Caco-2 (cell line): ENCODE measurements around the gene TMPRSS3. TPM values are rescaled to one million over a fixed set of nuclear protein-coding genes. Genes with fewer than 3 reads are reported as not detected.

Experiments used
- BruUV-seq: library from RNA; stranded (reverse); fragments of 400-500 nt; replicated peaks from 2 replicates; lab custom pipeline; 2021; lab: Mats Ljungman, UMichigan
- CTCF ChIA-PET: fragments of 300-600 bp; sonication (Branson Sonifier 250); formaldehyde crosslinking; loops from one replicate; lab custom pipeline; 2022; ENCODE audit warnings: antibody characterized with exemption; lab: Charles Lee
- POLR2A ChIA-PET: fragments of 300-600 bp; sonication (Branson Sonifier 250); formaldehyde crosslinking; loops from one replicate; lab custom pipeline; 2022; ENCODE audit warnings: antibody characterized with exemption; lab: Charles Lee
- DNase-seq, 2 experiments: peaks; one replicate each; pipeline versions ENCODE4 v3.0.0 to v3.0.0-alpha.2; 2020 to 2022
- H3K27me3 ChIP-seq: replicated peaks from 2 replicates; pipeline ENCODE4 v1.6.0; 2011; ENCODE audit warnings: low read length; ENCODE audit not compliant: control insufficient read depth, insufficient read depth
- H3K36me3 ChIP-seq: 2 replicates; pipeline ENCODE4 v1.5.1; 2011; ENCODE audit warnings: low read length; ENCODE audit not compliant: control insufficient read depth, insufficient read depth
- H3K4me1 ChIP-seq: fragments of 250-450 bp; sonication (Bioruptor Pico); 2 replicates; pipeline ENCODE4 v1.5.1; 2020; ENCODE audit warnings: mild to moderate bottlenecking
- H3K4me3 ChIP-seq: 2 replicates; pipeline ENCODE4 v1.5.1; 2011; ENCODE audit warnings: low read depth, mild to moderate bottlenecking, control low read depth, low read length
- H3K9me3 ChIP-seq: fragments of 250-450 bp; sonication (Bioruptor Pico); 2 replicates; pipeline ENCODE4 v1.5.1; 2020; ENCODE audit warnings: mild to moderate bottlenecking, moderate library complexity
- H3K27ac Mint-ChIP-seq: one replicate; pipeline ENCODE4 v1.8.0; 2022; ENCODE audit warnings: mixed read lengths; ENCODE audit not compliant: unreplicated experiment
- H3K27me3 Mint-ChIP-seq: one replicate; pipeline ENCODE4 v1.8.0; 2022; ENCODE audit warnings: mixed read lengths; ENCODE audit not compliant: insufficient read depth, unreplicated experiment
- H3K36me3 Mint-ChIP-seq: one replicate; pipeline ENCODE4 v1.8.0; 2022; ENCODE audit warnings: mild to moderate bottlenecking, mixed read lengths; ENCODE audit not compliant: insufficient read depth, unreplicated experiment
- H3K4me1 Mint-ChIP-seq: one replicate; pipeline ENCODE4 v1.8.0; 2022; ENCODE audit warnings: low read depth, mixed read lengths; ENCODE audit not compliant: unreplicated experiment
- H3K4me3 Mint-ChIP-seq: one replicate; pipeline ENCODE4 v1.8.0; 2022; ENCODE audit warnings: mild to moderate bottlenecking, moderate library complexity, mixed read lengths; ENCODE audit not compliant: unreplicated experiment
- H3K9me3 Mint-ChIP-seq: one replicate; pipeline ENCODE4 v1.8.0; 2022; ENCODE audit warnings: mixed read lengths; ENCODE audit not compliant: unreplicated experiment
- intact Hi-C: fragments of 100-400 bp; cut with micrococcal nuclease; formaldehyde crosslinking; loops from one replicate; pipeline ENCODE4 v1.10.0; 2022; ENCODE audit not compliant: unreplicated experiment
- total RNA-seq: library from RNA; stranded (reverse); gene quantifications from 2 replicates; pipeline ENCODE4 v1.2.3, GENCODE V29; 2022
- TF ChIP-seq, protein P1 (sequence below), 2 experiments: fragments of 200-600 bp in 1 of 2; IDR thresholded peaks; 1 replicate in 1 of 2; 2 replicates in 1 of 2; pipeline versions ENCODE4 v1.5.1 to v1.8.0; 2011 to 2022; ENCODE audit warnings: antibody characterized with exemption in 1 of 2, control low read depth in 1 of 2, inconsistent platforms in 1 of 2, low read depth in 1 of 2, low read length in 1 of 2, mild to moderate bottlenecking in 1 of 2, moderate library complexity in 1 of 2; ENCODE audit not compliant: insufficient read depth in 1 of 2, severe bottlenecking in 1 of 2, unreplicated experiment in 1 of 2

Gene TMPRSS3
- total RNA-seq, 1 experiment from 2014 or later, result not detected

DNA sequence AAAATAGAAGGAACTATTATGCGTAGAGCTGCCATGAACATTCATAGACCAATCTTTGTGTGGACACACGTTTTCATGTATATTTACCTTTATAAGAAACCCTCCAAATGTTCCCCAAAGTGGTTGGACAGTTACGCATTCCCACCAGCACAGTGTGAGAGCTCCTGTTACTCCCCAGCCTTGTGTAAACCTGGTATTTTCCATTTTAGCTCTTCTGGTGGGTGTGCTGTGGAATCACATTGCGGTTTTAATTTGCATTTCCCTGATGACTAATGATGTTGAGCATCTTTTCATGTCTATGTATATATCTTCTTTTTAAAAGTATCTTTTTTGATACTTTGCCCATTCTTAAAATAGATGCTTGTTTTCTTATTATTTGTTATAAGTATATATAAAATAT lies 4.7 kb upstream of the TMPRSS3 start:
- Mint-ChIP-seq H3K36me3 (no peaks in the 10 kb centered on the region), H3K9me3 (peaks cover 12% of the 10 kb centered on the region), H3K27me3 (no peaks in the 10 kb centered on the region), H3K4me3 (no peak overlapping the region), H3K27ac (no peak overlapping the region), H3K4me1 (peaks cover 6% of the 10 kb centered on the region)
- no peaks in the 10 kb centered on the region; the same call in 1 of the 2 replicates for H3K9me3 ChIP-seq
- TF ChIP-seq, protein P1, sequence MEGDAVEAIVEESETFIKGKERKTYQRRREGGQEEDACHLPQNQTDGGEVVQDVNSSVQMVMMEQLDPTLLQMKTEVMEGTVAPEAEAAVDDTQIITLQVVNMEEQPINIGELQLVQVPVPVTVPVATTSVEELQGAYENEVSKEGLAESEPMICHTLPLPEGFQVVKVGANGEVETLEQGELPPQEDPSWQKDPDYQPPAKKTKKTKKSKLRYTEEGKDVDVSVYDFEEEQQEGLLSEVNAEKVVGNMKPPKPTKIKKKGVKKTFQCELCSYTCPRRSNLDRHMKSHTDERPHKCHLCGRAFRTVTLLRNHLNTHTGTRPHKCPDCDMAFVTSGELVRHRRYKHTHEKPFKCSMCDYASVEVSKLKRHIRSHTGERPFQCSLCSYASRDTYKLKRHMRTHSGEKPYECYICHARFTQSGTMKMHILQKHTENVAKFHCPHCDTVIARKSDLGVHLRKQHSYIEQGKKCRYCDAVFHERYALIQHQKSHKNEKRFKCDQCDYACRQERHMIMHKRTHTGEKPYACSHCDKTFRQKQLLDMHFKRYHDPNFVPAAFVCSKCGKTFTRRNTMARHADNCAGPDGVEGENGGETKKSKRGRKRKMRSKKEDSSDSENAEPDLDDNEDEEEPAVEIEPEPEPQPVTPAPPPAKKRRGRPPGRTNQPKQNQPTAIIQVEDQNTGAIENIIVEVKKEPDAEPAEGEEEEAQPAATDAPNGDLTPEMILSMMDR (IDR thresholded peaks at IDR 0.05; ENCODE audit: insufficient read depth in 1 of 2, low read depth in 1 of 2, low read length in 1 of 2, severe bottlenecking in 1 of 2, unreplicated experiment in 1 of 2), result no peak
- CTCF ChIA-PET, result no interaction called here
- no peak for DNase-seq
- POLR2A ChIA-PET, result no interaction called here
- no peak overlapping the region for H3K4me3 ChIP-seq
- intact Hi-C loops, result no loop called here
- H3K27me3 ChIP-seq, result no peaks in the 10 kb centered on the region
- no peaks in the 10 kb centered on the region for H3K4me1 ChIP-seq
- H3K36me3 ChIP-seq, result no peaks in the 10 kb centered on the region
- BruUV-seq, result no TSS peak

- H3K36me3 ChIP-seq, result no peaks in the 10 kb centered on the region
- Mint-ChIP-seq H3K4me3 (no peak overlapping the region), H3K9me3 (peaks cover 12% of the 10 kb centered on the region), H3K27ac (no peak overlapping the region), H3K4me1 (peaks cover 6% of the 10 kb centered on the region), H3K36me3 (no peaks in the 10 kb centered on the region), H3K27me3 (no peaks in the 10 kb centered on the region)
- no peak for DNase-seq
- CTCF ChIA-PET, result interaction anchor here (0.6 kb wide), 1 partner anchor 110 kb away, joined by 7 read pairs; no protein-coding TSS in a partner anchor
- TF ChIP-seq, protein P1 (IDR thresholded peaks at IDR 0.05; ENCODE audit: insufficient read depth in 1 of 2, low read depth in 1 of 2, low read length in 1 of 2, severe bottlenecking in 1 of 2, unreplicated experiment in 1 of 2), result no peak
- H3K27me3 ChIP-seq, result no peaks in the 10 kb centered on the region
- no peaks in the 10 kb centered on the region; the same call in 1 of the 2 replicates for H3K9me3 ChIP-seq
- no peaks in the 10 kb centered on the region for H3K4me1 ChIP-seq
- intact Hi-C loops, result no loop called here
- BruUV-seq, result no TSS peak
- H3K4me3 ChIP-seq, result no peak overlapping the region
- POLR2A ChIA-PET, result no interaction called here
Observed at GRCh38 chr21:42398436-42399028, 2.7 kb upstream of the TMPRSS3 start.

DNA sequence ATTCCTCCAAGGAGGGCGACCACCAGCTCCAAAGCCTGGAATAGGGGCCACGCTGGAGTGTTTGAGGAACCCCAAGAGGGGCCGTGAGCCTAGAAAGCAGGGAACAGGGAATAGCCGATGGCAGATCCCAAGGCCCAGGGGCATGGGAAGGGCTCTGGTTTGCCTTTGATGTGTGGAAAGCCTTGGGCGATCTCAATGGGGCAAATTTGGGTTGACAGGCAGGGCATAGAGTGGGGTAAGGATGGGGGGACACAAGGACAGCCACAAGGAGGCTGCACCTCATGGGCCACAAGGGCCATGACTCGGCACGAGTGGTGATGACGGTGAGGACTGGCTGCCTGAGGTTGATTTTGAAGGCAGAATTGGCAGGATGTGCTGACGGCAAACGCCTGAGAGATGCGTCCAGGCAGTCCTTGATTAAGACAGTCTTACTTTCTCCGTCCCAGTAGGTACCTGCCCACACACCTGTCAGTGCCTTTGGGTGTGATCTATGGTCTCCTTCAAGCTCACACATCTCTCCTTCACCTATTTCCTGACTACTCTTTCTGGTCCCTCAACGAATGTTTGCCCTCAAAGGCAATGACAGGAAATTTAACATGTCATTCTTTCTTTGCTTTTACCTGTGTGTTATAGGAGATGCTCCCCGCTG lies 2.0 kb upstream of the TMPRSS3 start:
- TF ChIP-seq, protein P1 (IDR thresholded peaks at IDR 0.05; ENCODE audit: insufficient read depth in 1 of 2, low read depth in 1 of 2, low read length in 1 of 2, severe bottlenecking in 1 of 2, unreplicated experiment in 1 of 2), result no peak
- POLR2A ChIA-PET, result no interaction called here
- Histone ChIP-seq H3K27me3 (no peaks in the 10 kb centered on the region), H3K4me3 (no peak overlapping the region), H3K36me3 (no peaks in the 10 kb centered on the region), H3K4me1 (no peaks in the 10 kb centered on the region), H3K9me3 (no peaks in the 10 kb centered on the region; the same call in 1 of the 2 replicates)
- H3K36me3 Mint-ChIP-seq, result no peaks in the 10 kb centered on the region
- no peak for DNase-seq
- CTCF ChIA-PET, result interaction anchor here (0.6 kb wide), 1 partner anchor 110 kb away, joined by 7 read pairs; no protein-coding TSS in a partner anchor
- H3K9me3 Mint-ChIP-seq, result peaks cover 12% of the 10 kb centered on the region
- BruUV-seq, result no TSS peak
- H3K4me3 Mint-ChIP-seq, result no peak overlapping the region
- peaks cover 6% of the 10 kb centered on the region for H3K4me1 Mint-ChIP-seq
- intact Hi-C loops, result no loop called here
- H3K27me3 Mint-ChIP-seq, result no peaks in the 10 kb centered on the region
- H3K27ac Mint-ChIP-seq, result no peak overlapping the region
